HG02678 (cell line): ENCODE results near the gene EXPH5.
"Not testable (repeated sequence)": the region's sequence is repeated elsewhere in the genome, so short reads cannot be mapped to it uniquely, and the experiment has no call there.

Source experiments
- ATAC-seq: cut with Tn5 transposase; IDR thresholded peaks from one replicate; pipeline ENCODE4 v1.9.1; 2021; ENCODE audit warnings: mild to moderate bottlenecking, moderate library complexity; ENCODE audit not compliant: unreplicated experiment

Gene EXPH5, protein sequence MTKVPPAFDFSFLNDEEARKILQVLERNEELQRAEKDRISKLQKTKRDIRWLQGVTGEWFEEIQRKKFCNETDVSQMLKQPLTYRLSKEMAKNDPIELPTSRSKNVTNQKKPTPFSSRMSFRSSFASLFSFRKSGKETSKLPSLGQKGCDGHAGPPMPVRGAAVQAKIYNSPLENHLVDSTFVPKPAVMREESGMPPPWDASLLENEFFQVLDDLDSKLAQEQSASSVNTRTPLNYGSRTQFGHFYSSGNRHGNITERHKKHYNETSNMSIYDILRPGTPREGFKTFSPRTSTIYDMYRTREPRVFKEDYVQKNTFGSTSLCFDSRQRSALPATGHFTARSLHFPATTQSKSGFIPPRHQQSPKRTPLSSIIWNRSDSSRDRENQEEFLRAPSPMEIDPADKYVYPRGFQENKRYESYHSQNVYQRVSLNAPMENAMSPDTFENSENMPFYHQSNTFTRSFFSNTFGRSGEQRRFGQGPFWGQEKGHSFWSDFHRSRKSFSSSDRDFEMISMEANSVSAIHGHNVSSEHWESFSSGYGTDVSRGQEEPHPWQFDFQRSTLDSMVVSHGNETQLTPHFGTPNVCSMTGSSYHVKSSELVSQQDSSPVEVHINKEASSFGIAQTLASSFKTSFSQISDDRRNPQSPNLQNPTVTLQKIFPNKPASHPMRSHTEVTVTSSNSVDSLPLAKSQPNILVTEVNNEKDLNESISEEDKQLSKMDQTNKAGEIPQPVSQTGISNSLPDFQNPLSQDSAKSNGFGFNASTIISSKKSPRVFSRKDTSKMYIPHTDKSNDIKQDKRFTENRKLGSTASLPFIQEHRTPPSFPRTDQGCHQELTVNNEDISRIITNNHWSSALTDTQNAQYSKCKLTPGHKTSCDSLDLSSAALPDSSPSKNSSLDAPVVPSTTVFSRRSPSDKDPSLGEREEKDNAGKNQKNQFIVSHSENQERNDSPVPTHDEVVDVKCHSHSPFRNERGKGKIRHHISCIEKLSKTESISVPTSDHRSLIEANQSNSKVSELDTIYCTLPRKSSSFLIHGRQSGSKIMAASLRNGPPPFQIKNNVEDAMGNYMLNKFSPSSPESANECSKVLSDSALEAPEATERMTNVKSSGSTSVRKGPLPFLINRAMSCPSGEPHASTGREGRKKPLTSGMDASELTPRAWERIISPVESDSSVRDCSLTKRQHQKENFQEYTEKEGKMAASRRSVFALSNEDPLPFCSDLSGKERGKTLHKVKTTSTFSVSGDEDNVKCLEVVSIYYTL (N-terminal part only)

DNA sequence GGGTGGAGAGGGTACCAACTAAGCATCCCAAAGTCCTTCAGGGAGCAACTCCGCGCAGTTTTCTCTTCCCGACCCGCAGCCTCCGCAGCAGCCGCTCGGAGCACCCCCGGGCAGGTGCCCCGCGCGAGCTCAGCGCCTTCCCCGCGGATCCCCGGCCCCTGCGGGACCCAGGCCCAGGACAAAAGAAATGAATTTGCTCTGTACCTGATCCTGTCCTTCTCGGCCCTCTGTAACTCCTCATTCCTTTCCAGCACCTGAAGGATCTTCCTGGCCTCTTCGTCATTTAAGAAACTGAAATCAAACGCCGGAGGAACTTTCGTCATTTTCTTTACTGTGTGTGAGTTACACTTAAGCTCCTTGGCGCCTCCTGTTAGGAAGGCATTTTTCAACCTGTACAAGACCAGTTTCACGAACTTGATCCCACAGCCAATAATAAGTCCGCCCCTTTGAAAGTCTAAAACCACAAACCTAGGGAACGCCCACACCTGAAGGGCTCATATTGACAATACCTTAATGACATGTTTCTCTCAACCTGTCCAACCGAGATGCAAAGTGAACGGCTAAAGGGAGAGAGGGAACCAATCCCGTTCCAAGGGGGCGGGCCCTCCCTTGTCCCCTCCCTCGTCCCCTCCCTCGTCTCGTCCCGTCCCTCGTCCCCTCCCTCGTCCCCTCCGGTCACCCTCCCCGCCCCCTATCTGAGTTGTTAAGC, at the start of gene EXPH5:
Gene EXPH5 (minus strand): TSS at position 555 of the 709 bp plus-strand sequence. CDS start 232 bp downstream, at position 323.
- ATAC-seq, result peak; percentile 92

DNA sequence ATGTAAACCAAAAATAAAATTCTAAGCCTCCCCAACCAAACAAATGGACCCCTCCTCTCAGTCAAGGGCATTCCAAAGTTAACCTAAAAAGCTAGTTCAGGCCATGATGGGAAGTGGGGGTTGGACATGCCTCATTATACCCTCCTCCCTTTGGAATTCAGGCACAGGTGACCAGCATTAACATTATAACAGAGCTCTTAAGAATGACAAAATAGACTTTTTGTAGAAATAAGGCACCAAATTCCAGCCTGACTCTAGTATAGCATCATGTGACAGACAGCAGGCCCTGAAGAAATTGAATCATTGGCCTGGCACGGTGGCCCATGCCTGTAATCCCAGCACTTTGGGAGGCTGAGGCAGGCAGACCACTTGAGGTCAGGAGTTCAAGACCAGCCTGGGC, 48.2 kb upstream of the EXPH5 start:
- not testable (repeated sequence) for ATAC-seq

DNA sequence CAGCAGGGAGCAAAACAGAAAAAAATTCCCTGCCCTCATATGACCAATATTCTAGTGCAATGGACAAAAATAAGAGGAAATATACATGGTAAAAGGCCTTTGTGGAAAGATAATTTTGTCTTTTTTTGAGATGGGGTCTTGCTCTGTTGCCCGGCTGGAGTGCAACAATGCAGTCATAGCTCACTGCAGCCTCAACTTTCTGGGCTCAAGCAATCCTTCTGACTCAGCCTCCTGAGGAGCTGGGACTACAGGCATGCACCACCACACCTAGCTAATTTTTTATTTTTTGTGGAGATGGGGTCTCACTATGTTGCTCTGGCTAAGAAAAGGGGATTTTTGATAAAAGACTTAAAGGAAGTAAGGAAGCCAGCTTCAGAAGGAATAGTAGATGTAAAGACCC, 45.6 kb upstream of the EXPH5 start:
- ATAC-seq, result no peak

DNA sequence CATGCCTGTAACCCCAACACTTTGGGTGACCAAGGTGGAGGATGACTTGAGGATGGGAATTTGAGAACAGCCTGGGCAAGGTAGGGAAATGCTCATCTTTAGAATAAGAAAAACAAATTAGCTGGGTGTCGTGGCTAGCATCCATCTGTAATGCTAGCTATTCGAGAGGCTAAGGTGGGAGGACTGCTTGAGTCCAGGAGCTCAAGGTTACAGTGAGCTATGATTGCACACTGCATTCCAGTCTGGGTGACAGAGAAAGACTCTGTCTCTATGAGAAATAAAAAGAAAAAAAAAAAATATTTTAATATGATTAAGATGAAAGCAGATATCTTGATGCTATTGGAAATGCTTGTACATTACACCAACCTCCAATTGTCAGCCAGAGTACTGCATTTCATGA, 42.7 kb upstream of the EXPH5 start:
- ATAC-seq, result no peak

DNA sequence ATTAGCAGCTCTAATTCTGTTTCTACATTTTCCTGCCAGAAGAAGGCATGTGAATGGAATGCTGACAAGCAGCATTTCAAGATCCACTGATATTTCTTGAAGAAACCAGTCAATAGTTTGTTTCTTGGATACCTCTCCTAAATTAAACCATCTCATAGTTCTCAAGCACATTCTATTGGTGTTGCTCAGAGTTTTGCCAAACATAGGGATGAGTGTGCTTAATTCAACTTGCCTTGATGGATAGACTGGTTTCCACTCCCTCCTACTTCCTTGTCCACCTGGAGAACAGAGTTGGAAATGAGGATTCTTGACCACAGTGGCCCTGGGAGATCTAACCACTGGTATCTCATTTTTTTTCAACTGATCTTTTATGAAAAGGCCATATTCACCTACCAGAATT, 41.5 kb upstream of the EXPH5 start:
- ATAC-seq, result no peak

DNA sequence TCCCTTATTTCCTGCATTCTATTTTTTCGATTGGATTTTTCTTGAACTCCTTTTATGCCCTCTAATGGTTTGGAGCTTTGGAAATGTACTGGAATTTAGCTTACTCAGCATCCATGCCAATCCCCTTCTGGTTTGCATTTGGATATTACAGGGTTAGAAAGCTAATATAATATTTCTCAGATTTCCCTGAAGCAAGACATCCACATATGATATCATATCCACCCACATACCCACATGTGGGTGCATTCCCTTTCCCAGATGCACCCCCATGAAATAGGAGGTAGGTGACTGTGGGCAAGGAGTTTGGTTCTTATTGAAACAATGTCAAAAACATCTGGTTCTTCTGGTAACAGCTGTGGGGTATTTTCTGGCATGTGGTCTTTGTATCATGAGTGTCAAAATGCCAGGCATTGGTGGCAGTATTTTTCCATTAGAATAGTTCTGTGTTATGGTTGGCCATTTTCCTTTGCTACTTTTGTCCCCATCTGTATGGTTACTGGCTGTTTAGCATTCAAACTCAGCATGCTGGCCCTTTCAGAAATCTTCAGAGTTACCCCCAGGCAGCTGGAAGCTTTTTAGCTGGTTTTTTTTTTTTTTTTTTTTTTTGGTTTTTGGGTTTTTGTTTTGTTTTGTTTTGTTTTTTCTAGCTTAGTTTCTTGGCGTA, 38.6 kb upstream of the EXPH5 start:
- no peak for ATAC-seq

DNA sequence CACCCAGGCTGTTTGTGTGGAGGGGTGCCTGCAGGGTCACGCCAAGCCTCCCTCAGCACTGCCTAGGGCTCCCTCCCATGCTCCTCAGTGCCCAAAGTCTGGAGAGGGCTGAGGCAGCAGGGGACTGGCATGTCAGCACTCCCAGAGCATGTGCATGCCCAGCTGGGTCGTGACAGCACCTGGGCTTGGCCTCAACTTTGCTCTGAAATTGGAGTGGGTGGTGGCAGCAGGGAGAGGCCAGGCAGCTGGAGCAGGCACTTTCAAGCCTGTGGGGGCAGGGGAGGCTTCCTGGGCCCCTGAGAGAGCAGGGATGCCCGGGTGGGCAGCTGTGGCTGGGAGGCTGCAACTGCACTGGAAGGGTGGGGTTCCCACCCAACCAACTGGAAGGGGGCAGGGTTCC, 35.7 kb upstream of the EXPH5 start:
- no peak for ATAC-seq

DNA sequence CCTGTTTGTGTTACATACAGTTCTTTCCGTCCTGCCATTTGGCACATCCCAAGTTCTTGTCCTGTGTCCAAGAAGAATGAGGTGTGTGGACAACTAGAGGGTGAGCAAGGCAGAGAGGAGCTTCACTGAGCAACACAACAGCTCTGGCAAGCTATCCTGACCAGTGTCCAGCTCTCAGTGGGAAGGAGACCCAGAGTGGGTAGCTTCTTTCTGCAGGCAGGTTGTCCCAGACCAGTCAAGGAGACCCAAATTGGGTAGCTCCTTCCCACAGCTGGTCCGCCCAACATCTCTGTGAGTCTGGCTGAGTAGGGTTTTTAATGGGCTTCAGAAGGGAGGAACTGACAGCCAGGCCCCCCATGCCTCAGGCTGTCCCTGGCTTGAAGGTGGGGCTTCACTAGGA, 35.2 kb upstream of the EXPH5 start:
- no peak for ATAC-seq

DNA sequence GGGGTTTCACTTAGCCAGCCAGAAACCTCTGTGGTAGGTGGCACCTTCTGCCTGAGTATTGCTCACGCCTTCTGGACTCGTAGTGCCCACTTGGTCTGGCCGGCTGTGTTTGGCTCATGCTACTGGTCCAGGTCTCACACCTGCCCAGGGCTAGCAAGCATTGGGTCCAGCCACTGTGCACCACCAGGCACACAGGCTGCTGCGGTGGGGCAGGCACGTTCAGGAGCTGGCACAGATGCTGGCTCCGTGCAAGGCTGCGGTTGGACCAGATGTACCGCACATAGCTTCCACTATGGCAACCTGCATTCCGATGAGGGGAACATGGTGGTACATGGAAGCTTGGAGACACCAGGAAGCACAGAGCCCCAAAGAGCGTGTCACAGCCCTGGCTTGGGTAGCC, 34.8 kb upstream of the EXPH5 start:
- ATAC-seq, result no peak

DNA sequence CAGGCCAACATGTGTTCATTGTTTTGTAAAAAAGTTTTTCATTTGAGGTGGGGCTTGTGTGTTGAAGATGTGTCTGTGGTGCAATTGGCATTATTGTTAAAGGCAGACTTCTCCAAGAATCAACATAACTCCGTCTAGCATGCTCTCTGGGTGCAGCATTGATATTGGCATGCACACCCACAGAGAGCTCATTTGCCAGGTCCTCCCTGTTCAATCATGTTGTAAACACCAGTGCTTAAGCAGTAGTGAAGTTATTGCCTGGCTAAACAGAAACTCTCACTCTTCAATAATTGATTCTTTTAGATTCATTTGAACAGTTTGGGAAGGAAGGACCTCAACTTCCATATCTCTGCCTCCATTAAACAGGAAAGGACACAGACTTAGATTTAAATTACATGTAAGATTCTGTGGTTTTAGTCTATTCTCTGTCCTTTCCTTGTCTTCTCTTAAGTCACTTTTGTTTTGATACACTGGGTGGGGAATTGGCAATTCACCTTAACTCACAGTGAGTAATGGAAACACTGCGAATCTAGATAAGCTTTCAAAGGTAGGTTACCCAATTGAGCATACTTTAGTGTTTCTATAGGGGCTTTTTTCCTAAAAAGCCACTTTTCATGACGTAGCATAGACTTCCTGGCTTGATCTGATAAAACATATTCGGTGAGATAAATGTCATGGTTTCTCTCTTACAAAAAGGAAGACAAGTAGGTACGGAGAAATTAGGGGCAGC, 30.8 kb upstream of the EXPH5 start:
- no peak for ATAC-seq

DNA sequence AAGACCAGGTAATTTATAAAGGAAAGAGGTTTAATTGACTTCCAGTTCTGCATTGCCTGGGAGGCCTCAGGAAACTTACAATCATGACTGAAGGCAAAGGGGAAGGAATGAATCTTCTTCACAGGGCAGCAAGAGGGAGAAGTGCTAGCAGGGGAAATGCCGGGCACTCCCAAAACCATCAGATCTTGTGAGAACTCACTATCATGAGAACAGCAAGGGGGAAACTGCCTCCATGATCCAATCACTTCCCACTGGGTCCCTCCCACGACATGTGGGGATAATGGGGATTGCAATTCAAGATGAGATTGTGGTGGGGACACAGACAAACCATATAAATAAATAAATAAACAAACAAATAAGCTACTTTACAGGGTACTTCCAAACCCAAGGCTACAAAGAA, 28.8 kb upstream of the EXPH5 start:
- ATAC-seq, result no peak

DNA sequence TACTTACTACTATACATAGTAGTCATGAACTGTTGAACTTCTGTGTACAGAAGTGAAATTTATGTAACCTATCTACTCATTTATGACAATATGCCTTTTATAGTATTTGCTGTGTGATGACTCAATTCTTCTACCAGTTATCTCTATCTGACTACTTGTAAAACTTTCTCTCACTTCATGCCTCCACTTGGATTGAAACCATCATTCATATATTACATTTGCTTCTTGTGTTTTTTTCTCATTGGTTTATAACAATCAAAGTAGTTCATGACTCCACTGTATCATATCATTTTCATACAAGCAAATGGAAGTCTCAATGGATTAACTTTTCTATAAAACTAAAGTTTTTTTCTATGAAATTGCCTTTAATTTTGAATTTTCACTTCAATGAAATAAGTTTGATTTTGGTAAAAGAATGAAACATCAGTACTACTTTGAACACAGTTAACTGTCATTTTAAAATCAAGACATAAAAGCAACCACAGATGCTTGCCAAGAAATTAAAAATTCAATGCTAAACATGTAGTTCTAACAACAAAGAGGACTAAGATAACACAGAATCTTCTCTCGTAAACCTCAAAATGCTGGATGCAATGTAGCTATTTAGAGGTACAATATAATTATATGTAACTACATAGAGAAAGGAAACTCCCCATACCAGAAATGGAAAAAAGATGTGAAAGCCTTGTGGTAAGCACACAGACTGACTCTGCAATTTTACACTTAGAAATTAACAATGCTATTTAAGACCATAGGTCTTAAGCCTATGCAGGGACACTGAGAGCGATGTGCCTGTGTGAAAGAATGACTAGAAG, 27.6 kb upstream of the EXPH5 start:
- ATAC-seq, result peak; percentile 86

DNA sequence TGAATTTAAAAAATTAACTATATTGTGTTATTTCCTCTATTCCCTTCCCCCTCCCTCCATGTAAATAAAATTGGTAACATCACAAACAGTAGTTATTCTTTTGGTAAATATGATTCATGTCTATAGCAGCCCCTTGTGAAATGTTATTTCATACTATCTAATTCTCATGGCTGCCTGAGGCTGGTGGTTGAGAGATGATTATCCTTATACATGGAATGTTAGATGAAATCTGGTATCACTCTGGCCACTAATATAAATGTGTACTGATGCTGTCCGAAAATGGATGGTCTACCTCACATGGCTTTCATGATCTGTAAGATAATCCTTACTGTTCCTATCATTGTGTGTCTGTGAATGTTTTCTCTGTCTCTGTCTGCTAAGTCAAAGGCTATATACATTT, 25.0 kb upstream of the EXPH5 start:
- ATAC-seq, result no peak

DNA sequence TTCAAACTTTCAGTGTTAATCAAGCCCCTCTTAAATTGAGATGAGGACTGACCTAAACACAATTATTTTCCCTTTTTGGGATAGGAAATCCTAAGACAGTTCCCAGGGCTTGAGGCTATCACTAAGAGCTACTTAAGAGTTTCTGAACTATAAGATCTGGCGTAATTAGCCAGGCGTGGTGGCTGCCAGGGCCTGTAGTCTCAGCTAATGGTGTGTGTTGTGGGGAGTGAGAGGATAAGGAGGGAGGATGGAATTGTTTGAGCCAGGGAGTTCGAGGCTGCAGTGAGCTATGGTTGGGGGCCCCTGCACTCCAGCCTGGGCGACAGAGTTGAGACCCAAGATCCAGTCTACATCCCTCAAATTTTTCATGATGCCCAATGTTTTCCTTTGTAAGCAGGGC, 23.5 kb upstream of the EXPH5 start:
- no peak for ATAC-seq

DNA sequence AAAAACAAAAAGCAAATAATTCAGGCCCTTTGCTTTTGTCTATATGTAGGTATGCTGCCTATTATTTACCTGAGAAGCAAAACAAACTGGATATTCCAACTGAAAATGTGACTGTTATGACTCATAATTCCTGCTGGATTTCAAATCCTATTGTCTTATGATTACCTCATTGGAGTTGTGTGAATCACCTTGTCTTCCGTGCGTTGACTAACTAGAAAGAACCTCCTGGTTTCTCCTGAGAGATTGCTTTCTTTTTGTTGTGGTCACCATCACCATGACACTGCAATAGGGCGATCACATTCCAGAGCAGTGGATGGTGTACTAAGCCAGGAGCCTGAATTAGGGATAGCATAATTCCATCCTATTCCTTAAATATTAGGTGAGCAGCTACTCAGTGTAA, 23.0 kb upstream of the EXPH5 start:
- ATAC-seq, result no peak

DNA sequence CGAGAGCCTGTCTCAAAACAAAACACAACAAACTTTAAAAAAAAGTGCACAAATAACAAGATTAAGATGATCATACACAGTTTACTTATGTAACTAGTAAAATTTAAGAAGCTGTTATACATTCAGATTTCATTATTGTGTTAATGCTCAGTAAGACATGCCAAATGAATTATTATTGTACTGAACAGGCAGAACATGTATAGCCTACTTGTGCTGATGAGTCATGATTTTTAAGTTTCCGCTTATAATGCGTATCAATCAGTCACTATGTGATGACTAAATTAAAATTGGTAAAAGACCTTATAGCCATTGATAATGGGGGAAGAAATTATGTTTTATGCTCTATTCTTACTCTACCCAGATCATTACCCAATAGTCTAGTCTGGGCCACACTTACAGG, 20.5 kb upstream of the EXPH5 start:
- no peak for ATAC-seq

DNA sequence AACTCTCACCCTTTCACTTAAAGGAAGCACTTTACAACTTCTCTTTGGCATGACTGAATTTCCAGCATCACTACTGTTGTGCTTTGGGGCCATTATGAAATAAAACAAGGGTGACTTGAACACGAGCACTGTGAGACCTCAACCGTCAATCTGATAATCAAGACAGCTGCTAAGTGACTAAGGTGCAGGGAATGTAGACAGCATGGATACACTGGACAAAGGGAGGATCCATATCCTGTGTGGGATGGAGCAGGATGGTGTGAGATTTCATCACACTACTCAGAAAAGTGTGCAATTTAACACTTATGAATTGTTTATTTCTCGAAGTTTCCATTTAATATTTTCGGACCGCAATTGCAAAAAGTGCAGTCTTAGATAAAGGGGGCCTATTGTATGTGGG, 16.1 kb upstream of the EXPH5 start:
- ATAC-seq, result no peak

DNA sequence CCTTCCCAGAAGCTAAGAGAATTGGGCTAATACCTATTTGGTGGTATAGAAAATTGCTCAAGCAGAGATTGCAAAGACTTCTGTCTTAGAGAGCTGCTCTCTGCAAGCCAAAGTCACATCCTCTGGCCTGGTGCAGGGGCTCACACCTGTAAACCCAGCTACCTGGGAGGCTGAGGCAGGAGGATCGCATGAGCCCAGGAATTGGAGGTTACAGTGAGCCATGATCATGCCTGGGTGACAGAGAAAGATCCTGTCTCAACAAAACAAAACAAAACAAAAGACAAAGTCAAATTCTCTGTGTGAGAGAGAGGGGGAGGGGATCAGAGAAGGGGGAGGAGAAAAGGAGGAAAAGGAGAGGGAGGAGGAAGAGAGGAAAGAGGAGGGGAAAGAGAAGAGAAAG, 15.0 kb upstream of the EXPH5 start:
- no peak for ATAC-seq
